Measurements from ENCODE around the gene TP73. TPM values are rescaled to one million over a fixed set of nuclear protein-coding genes. Genes with fewer than 3 reads are reported as not detected.
A peak's percentile ranks its signal among the peaks of the same experiment; 100 is the strongest.

Gene TP73
- total and polyA plus RNA-seq, 11 donors = 0.01 to 0.53 (median 0.15) TPM; not detected in 6

- Histone ChIP-seq H3K27me3 (no peaks in the 10 kb centered on the region), H3K9me3 (no peaks in the 10 kb centered on the region), H3K4me3 (no peak overlapping the region), H3K36me3 (peaks cover 0 to 33% (median 26%) of the 10 kb centered on the region in 9 donors), H3K4me1 (peaks cover 0 to 35% (median 17%) of the 10 kb centered on the region in 12 donors), H3K27ac (no peak overlapping the region)
- TF ChIP-seq CTCF (IDR thresholded peaks at IDR 0.05) (no peak), POLR2A (IDR thresholded peaks at IDR 0.05) (no peak)
- 93 to 98% (median 94%) methylated on average over 9 to 10 of the region's 10 CpGs for WGBS, 4 donors
- ATAC-seq = no peak
- intact Hi-C loops (cut with DNase I) = no loop called here
- DNase-seq = peak in 1 of 5 donors; percentile 51
Measured at GRCh38 chr1:3744646-3745045, 92.3 kb downstream of the TP73 start.

GRCh38 chr1:3745071-3745470 lies 92.8 kb downstream of the TP73 start:
- Histone ChIP-seq H3K9me3 (no peaks in the 10 kb centered on the region), H3K4me3 (no peak overlapping the region), H3K27me3 (no peaks in the 10 kb centered on the region), H3K27ac (no peak overlapping the region), H3K4me1 (peaks cover 0 to 35% (median 17%) of the 10 kb centered on the region in 12 donors), H3K36me3 (peaks cover 0 to 31% (median 24%) of the 10 kb centered on the region in 9 donors)
- 93 to 98% (median 94%) methylated on average over 12 of the region's 12 CpGs for WGBS, 4 donors
- DNase-seq (peak in 2 of 5 donors; percentile 16 to 27), ATAC-seq (no peak)
- intact Hi-C loops (cut with DNase I) = no loop called here
- TF ChIP-seq POLR2A (IDR thresholded peaks at IDR 0.05) (no peak), CTCF (IDR thresholded peaks at IDR 0.05) (no peak)

- Histone ChIP-seq H3K4me3 (peak overlapping the region in 10 of 12 donors; percentile 59 to 99 (median 84)), H3K36me3 (peaks cover 0 to 25% (median 21%) of the 10 kb centered on the region in 9 donors)
Measured at GRCh38 chr1:3745590-3746381, 93.5 kb downstream of the TP73 start.

More at GRCh38 chr1:3745590-3746381, 93.5 kb downstream of the TP73 start:
- Histone ChIP-seq H3K4me1 (peaks cover 0 to 35% (median 17%) of the 10 kb centered on the region in 12 donors), H3K27me3 (no peaks in the 10 kb centered on the region), H3K27ac (peak overlapping the region in 11 of 12 donors; percentile 10 to 90 (median 83)), H3K9me3 (no peaks in the 10 kb centered on the region)
- no peak for TF ChIP-seq POLR2A (IDR thresholded peaks at IDR 0.05)
- no peak for TF ChIP-seq CTCF (IDR thresholded peaks at IDR 0.05)
- intact Hi-C loops (cut with DNase I) = no loop called here
- DNase-seq (peak in 2 of 5 donors; percentile 24 to 61), ATAC-seq (peak; percentile 9 to 32 (median 21))
- WGBS, 4 donors = 61 to 73% (median 69%) methylated on average over 24 to 25 of the region's 25 CpGs

Measured in heart left ventricle (tissue), 16 donors.